Fibroblast of pulmonary artery (primary cell): ENCODE measurements around the gene COL1A1.

Experiments used
- DNase-seq: peaks from one replicate; pipeline ENCODE4 v3.0.0-alpha.2; 2010; ENCODE audit warnings: low read depth
- H3K4me3 ChIP-seq: replicated peaks from 2 replicates; pipeline ENCODE4 v1.5.1; 2011; ENCODE audit warnings: low read depth, mild to moderate bottlenecking, control low read depth, low read length, moderate library complexity
- CTCF ChIP-seq: IDR thresholded peaks from 2 replicates; pipeline ENCODE4 v1.5.1; 2011; ENCODE audit warnings: mild to moderate bottlenecking, control low read depth, low read length, inconsistent platforms; ENCODE audit errors: missing control alignments

Gene COL1A1

GRCh38 chr17:50220811-50221210 is 19.4 kb upstream of the COL1A1 start:
- no peak for DNase-seq
- no peak for TF ChIP-seq CTCF
- no peak overlapping the region for H3K4me3 ChIP-seq

GRCh38 chr17:50219939-50220465 is 18.6 kb upstream of the COL1A1 start:
- H3K4me3 ChIP-seq, result peak overlapping the region; percentile 4
- peak; percentile 86 for DNase-seq
- TF ChIP-seq CTCF, result no peak

- TF ChIP-seq CTCF, result no peak
- DNase-seq, result peak; percentile 78
- peak overlapping the region; percentile 4 for H3K4me3 ChIP-seq
Observed at GRCh38 chr17:50219342-50219741, 17.9 kb upstream of the COL1A1 start.

GRCh38 chr17:50218771-50219315 is 17.4 kb upstream of the COL1A1 start:
- DNase-seq, result peak; percentile 92
- no peak for TF ChIP-seq CTCF
- H3K4me3 ChIP-seq, result no peak overlapping the region

- peak; percentile 58 for DNase-seq
- no peak for TF ChIP-seq CTCF
- H3K4me3 ChIP-seq, result no peak overlapping the region
Observed at GRCh38 chr17:50218071-50218759, 16.8 kb upstream of the COL1A1 start.

GRCh38 chr17:50217591-50217990 is 16.2 kb upstream of the COL1A1 start:
- no peak for TF ChIP-seq CTCF
- no peak overlapping the region for H3K4me3 ChIP-seq
- no peak for DNase-seq
